Measurements from ENCODE around the gene FRMD5. TPM values are rescaled to one million over a fixed set of nuclear protein-coding genes. Genes with fewer than 3 reads are reported as not detected.
"Not testable (repeated sequence)": the region's sequence is repeated elsewhere in the genome, so short reads cannot be mapped to it uniquely, and the experiment has no call there.

The FRMD5 gene
- polyA plus RNA-seq, 4 donors, result 0.49 to 1.1 (median 0.81) TPM; not detected in 1

- WGBS, 3 donors, result 30 to 70% (median 50%) methylated on average over 5 of the region's 5 CpGs
Measured at GRCh38 chr15:43867096-43867495, 328.0 kb downstream of the FRMD5 start.

DNA sequence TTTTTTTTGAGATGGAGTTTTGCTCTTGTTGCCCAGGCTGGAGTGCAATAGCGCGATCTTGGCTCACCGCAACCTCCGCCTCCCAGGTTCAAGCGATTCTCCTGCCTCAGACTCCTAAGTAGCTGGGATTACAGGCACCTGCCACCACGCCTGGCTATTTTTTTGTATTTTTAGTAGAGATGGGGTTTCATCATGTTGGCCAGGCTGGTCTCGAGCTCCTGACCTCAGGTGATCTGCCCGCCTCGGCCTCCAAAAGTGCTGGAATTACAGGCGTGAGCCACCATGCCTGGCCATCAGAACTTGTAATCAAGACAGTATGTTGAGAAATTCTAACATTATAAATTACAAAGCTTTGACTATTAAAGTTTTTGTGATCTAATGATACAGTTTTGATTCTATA lies 328.4 kb downstream of the FRMD5 start:
- H3K4me1 ChIP-seq (ENCODE audit: control insufficient read depth in 3 of 3, insufficient read depth in 2 of 3, low read depth in 1 of 3, low read length in 2 of 3); FAIRE-seq; H3K27me3 ChIP-seq (ENCODE audit: control insufficient read depth in 3 of 3, insufficient read depth in 3 of 3, low read length in 3 of 3); DNase-seq; H3K4me3 ChIP-seq (ENCODE audit: low read depth in 1 of 3, low read length in 3 of 3); H3K9me3 ChIP-seq (ENCODE audit: control insufficient read depth in 2 of 2, insufficient read depth in 1 of 2, low read depth in 1 of 2, low read length in 1 of 2); H3K36me3 ChIP-seq (ENCODE audit: control insufficient read depth in 3 of 3, insufficient read depth in 2 of 3, low read depth in 1 of 3, low read length in 3 of 3); H3K27ac ChIP-seq (ENCODE audit: low read depth in 1 of 3, low read length in 2 of 3): not testable (repeated sequence)
- 93 to 97% (median 96%) methylated on average over 10 of the region's 10 CpGs for WGBS, 3 donors

More at GRCh38 chr15:43867096-43867495, 328.0 kb downstream of the FRMD5 start:
- H3K9me3 ChIP-seq (ENCODE audit: control insufficient read depth in 2 of 2, insufficient read depth in 1 of 2, low read depth in 1 of 2, low read length in 1 of 2), result no peaks in the 10 kb centered on the region
- H3K4me3 ChIP-seq (ENCODE audit: low read depth in 1 of 3, low read length in 3 of 3), result no peak overlapping the region
- FAIRE-seq (no peak), DNase-seq (peak; percentile 46 to 59)
- H3K27me3 ChIP-seq (ENCODE audit: control insufficient read depth in 3 of 3, insufficient read depth in 3 of 3, low read length in 3 of 3), result no peaks in the 10 kb centered on the region
- no peak overlapping the region for H3K27ac ChIP-seq (ENCODE audit: low read depth in 1 of 3, low read length in 2 of 3)
- no peaks in the 10 kb centered on the region for H3K4me1 ChIP-seq (ENCODE audit: control insufficient read depth in 3 of 3, insufficient read depth in 2 of 3, low read depth in 1 of 3, low read length in 2 of 3)
- peaks cover 0 to 10% (median 0%) of the 10 kb centered on the region in 3 donors for H3K36me3 ChIP-seq (ENCODE audit: control insufficient read depth in 3 of 3, insufficient read depth in 2 of 3, low read depth in 1 of 3, low read length in 3 of 3)

DNA sequence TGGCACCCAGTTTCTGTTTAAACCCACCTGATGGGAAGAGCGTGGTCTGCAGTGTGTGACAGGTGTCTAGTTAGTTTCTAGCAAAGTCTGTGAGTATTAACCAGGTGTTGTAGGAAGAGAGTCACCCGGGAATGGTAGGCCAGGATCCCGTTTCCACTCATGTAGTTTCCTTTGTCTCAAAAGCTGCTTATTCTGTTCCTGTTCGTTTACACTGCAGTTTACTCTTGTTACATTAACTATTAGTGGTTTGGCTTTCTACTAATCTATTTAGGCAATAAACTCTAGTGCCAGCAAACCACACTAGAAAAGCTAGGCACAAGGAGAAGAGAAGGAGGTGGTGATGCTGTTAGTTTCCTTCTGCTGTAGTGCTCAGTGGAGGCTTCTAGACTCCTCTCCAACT lies 335.5 kb downstream of the FRMD5 start:
- Histone ChIP-seq H3K9me3 (ENCODE audit: control insufficient read depth in 2 of 2, insufficient read depth in 1 of 2, low read depth in 1 of 2, low read length in 1 of 2) (no peaks in the 10 kb centered on the region), H3K4me1 (ENCODE audit: control insufficient read depth in 3 of 3, insufficient read depth in 2 of 3, low read depth in 1 of 3, low read length in 2 of 3) (no peaks in the 10 kb centered on the region), H3K27ac (ENCODE audit: low read depth in 1 of 3, low read length in 2 of 3) (no peak overlapping the region), H3K36me3 (ENCODE audit: control insufficient read depth in 3 of 3, insufficient read depth in 2 of 3, low read depth in 1 of 3, low read length in 3 of 3) (peaks cover 0 to 11% (median 3%) of the 10 kb centered on the region in 3 donors), H3K27me3 (ENCODE audit: control insufficient read depth in 3 of 3, insufficient read depth in 3 of 3, low read length in 3 of 3) (no peaks in the 10 kb centered on the region), H3K4me3 (ENCODE audit: low read depth in 1 of 3, low read length in 3 of 3) (no peak overlapping the region)
- no peak for FAIRE-seq
- 66 to 68% (median 68%) methylated on average over 4 of the region's 4 CpGs for whole genome bisulfite sequencing, 3 donors
- no peak for DNase-seq

DNA sequence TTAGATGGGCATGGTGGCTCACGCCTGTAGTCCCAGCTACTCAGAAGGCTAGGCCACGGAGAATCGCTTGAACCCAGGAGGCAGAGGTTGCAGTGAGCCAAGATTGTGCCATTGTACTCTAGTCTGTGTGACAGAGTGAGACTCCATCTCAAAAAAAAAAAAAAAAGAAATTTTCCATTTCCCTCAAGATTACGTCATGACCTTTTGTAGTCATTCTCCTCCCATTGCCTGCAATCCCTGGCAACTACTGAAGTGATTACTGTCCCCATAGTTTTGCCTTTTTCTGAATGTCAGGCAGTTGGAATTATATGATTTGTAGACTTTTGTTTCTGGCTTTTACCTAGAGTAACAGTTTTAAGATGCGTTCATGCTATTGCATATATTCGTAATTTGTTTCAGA lies 340.3 kb downstream of the FRMD5 start:
- H3K27ac ChIP-seq (ENCODE audit: low read depth in 1 of 3, low read length in 2 of 3), result no peak overlapping the region
- H3K27me3 ChIP-seq (ENCODE audit: control insufficient read depth in 3 of 3, insufficient read depth in 3 of 3, low read length in 3 of 3), result no peaks in the 10 kb centered on the region
- H3K36me3 ChIP-seq (ENCODE audit: control insufficient read depth in 3 of 3, insufficient read depth in 2 of 3, low read depth in 1 of 3, low read length in 3 of 3), result peaks cover 0 to 11% (median 3%) of the 10 kb centered on the region in 3 donors
- H3K4me3 ChIP-seq (ENCODE audit: low read depth in 1 of 3, low read length in 3 of 3), result no peak overlapping the region
- H3K9me3 ChIP-seq (ENCODE audit: control insufficient read depth in 2 of 2, insufficient read depth in 1 of 2, low read depth in 1 of 2, low read length in 1 of 2), result no peaks in the 10 kb centered on the region
- FAIRE-seq (no peak), DNase-seq (no peak)
- no peaks in the 10 kb centered on the region for H3K4me1 ChIP-seq (ENCODE audit: control insufficient read depth in 3 of 3, insufficient read depth in 2 of 3, low read depth in 1 of 3, low read length in 2 of 3)
- 95 to 100% (median 99%) methylated on average over 6 of the region's 6 CpGs for WGBS, 3 donors

GRCh38 chr15:43852607-43853006 lies 342.5 kb downstream of the FRMD5 start:
- H3K36me3 ChIP-seq (ENCODE audit: control insufficient read depth in 3 of 3, insufficient read depth in 2 of 3, low read depth in 1 of 3, low read length in 3 of 3), result peaks cover 0 to 13% (median 0%) of the 10 kb centered on the region in 3 donors
- DNase-seq (no peak), FAIRE-seq (no peak)
- H3K4me3 ChIP-seq (ENCODE audit: low read depth in 1 of 3, low read length in 3 of 3), result no peak overlapping the region
- no peaks in the 10 kb centered on the region for H3K9me3 ChIP-seq (ENCODE audit: control insufficient read depth in 2 of 2, insufficient read depth in 1 of 2, low read depth in 1 of 2, low read length in 1 of 2)
- no peaks in the 10 kb centered on the region for H3K27me3 ChIP-seq (ENCODE audit: control insufficient read depth in 3 of 3, insufficient read depth in 3 of 3, low read length in 3 of 3)
- WGBS, 3 donors, result 98 to 99% (median 98%) methylated on average over 4 of the region's 4 CpGs
- H3K27ac ChIP-seq (ENCODE audit: low read depth in 1 of 3, low read length in 2 of 3), result no peak overlapping the region
- H3K4me1 ChIP-seq (ENCODE audit: control insufficient read depth in 3 of 3, insufficient read depth in 2 of 3, low read depth in 1 of 3, low read length in 2 of 3), result no peaks in the 10 kb centered on the region

- 96 to 99% (median 99%) methylated on average over 3 of the region's 3 CpGs for WGBS, 3 donors
- no peak overlapping the region for H3K27ac ChIP-seq (ENCODE audit: low read depth in 1 of 3, low read length in 2 of 3)
Measured at GRCh38 chr15:43851251-43851650, 343.8 kb downstream of the FRMD5 start.

GRCh38 chr15:43845421-43845820 lies 349.6 kb downstream of the FRMD5 start:
- H3K4me1 ChIP-seq (ENCODE audit: control insufficient read depth in 3 of 3, insufficient read depth in 2 of 3, low read depth in 1 of 3, low read length in 2 of 3), result no peaks in the 10 kb centered on the region
- H3K36me3 ChIP-seq (ENCODE audit: control insufficient read depth in 3 of 3, insufficient read depth in 2 of 3, low read depth in 1 of 3, low read length in 3 of 3), result peaks cover 0 to 15% (median 2%) of the 10 kb centered on the region in 3 donors
- FAIRE-seq (no peak), DNase-seq (no peak)
- H3K27ac ChIP-seq (ENCODE audit: low read depth in 1 of 3, low read length in 2 of 3), result no peak overlapping the region
- H3K4me3 ChIP-seq (ENCODE audit: low read depth in 1 of 3, low read length in 3 of 3), result no peak overlapping the region
- H3K9me3 ChIP-seq (ENCODE audit: control insufficient read depth in 2 of 2, insufficient read depth in 1 of 2, low read depth in 1 of 2, low read length in 1 of 2), result no peaks in the 10 kb centered on the region
- no peaks in the 10 kb centered on the region for H3K27me3 ChIP-seq (ENCODE audit: control insufficient read depth in 3 of 3, insufficient read depth in 3 of 3, low read length in 3 of 3)

More at GRCh38 chr15:43851251-43851650, 343.8 kb downstream of the FRMD5 start:
- H3K4me1 ChIP-seq (ENCODE audit: control insufficient read depth in 3 of 3, insufficient read depth in 2 of 3, low read depth in 1 of 3, low read length in 2 of 3), result no peaks in the 10 kb centered on the region
- no peaks in the 10 kb centered on the region for H3K27me3 ChIP-seq (ENCODE audit: control insufficient read depth in 3 of 3, insufficient read depth in 3 of 3, low read length in 3 of 3)
- FAIRE-seq (no peak), DNase-seq (no peak)
- H3K9me3 ChIP-seq (ENCODE audit: control insufficient read depth in 2 of 2, insufficient read depth in 1 of 2, low read depth in 1 of 2, low read length in 1 of 2), result no peaks in the 10 kb centered on the region
- no peak overlapping the region for H3K4me3 ChIP-seq (ENCODE audit: low read depth in 1 of 3, low read length in 3 of 3)
- H3K36me3 ChIP-seq (ENCODE audit: control insufficient read depth in 3 of 3, insufficient read depth in 2 of 3, low read depth in 1 of 3, low read length in 3 of 3), result peaks cover 0 to 17% (median 0%) of the 10 kb centered on the region in 3 donors

DNA sequence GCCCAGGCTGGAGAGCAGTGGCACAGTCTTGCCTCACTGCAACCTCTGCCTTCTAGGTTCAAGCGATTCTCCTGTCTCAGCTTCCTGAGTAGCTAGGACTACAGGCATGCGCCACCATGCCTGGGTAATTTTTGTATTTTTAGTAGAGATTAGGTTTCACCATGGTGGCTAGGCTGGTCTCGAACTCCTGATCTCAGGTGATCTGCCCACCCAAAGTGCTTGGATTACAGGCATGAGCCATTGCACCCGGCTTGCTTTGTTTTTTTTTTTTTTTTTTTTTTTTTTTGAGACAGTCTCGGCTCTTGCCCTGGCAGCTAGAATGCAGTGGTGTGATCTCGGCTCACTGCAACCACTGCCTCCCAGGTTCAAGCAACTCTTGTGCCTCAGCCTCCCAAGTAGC lies 362.6 kb downstream of the FRMD5 start:
- not testable (repeated sequence) for DNase-seq; H3K27me3 ChIP-seq (ENCODE audit: control insufficient read depth in 3 of 3, insufficient read depth in 3 of 3, low read length in 3 of 3); H3K9me3 ChIP-seq (ENCODE audit: control insufficient read depth in 2 of 2, insufficient read depth in 1 of 2, low read depth in 1 of 2, low read length in 1 of 2); H3K27ac ChIP-seq (ENCODE audit: low read depth in 1 of 3, low read length in 2 of 3); H3K4me3 ChIP-seq (ENCODE audit: low read depth in 1 of 3, low read length in 3 of 3); FAIRE-seq; H3K4me1 ChIP-seq (ENCODE audit: control insufficient read depth in 3 of 3, insufficient read depth in 2 of 3, low read depth in 1 of 3, low read length in 2 of 3)
- 88 to 96% (median 91%) methylated on average over 5 to 6 of the region's 6 CpGs for WGBS, 3 donors
- H3K36me3 ChIP-seq (ENCODE audit: control insufficient read depth in 3 of 3, insufficient read depth in 2 of 3, low read depth in 1 of 3, low read length in 3 of 3), result peaks cover 0 to 14% (median 7%) of the 10 kb centered on the region in 3 donors

GRCh38 chr15:43831519-43832052 lies 363.5 kb downstream of the FRMD5 start:
- not testable (repeated sequence) for DNase-seq; H3K4me1 ChIP-seq (ENCODE audit: control insufficient read depth in 3 of 3, insufficient read depth in 2 of 3, low read depth in 1 of 3, low read length in 2 of 3); H3K4me3 ChIP-seq (ENCODE audit: low read depth in 1 of 3, low read length in 3 of 3); H3K27ac ChIP-seq (ENCODE audit: low read depth in 1 of 3, low read length in 2 of 3); H3K9me3 ChIP-seq (ENCODE audit: control insufficient read depth in 2 of 2, insufficient read depth in 1 of 2, low read depth in 1 of 2, low read length in 1 of 2); FAIRE-seq; H3K27me3 ChIP-seq (ENCODE audit: control insufficient read depth in 3 of 3, insufficient read depth in 3 of 3, low read length in 3 of 3)
- peaks cover 0 to 14% (median 7%) of the 10 kb centered on the region in 3 donors for H3K36me3 ChIP-seq (ENCODE audit: control insufficient read depth in 3 of 3, insufficient read depth in 2 of 3, low read depth in 1 of 3, low read length in 3 of 3)
- 92 to 94% (median 93%) methylated on average over 14 of the region's 14 CpGs for WGBS, 3 donors

Measured in small intestine (tissue), 7 donors.